ENCODE results near the gene FAM193B.
"Not testable (repeated sequence)": the region's sequence is repeated elsewhere in the genome, so short reads cannot be mapped to it uniquely, and the experiment has no call there.

The FAM193B gene

GRCh38 chr5:177535125-177535524 is 19.2 kb downstream of the FAM193B start:
- no peak for DNase-seq

- DNase-seq = not testable (repeated sequence)
These were observed 19.9 kb downstream of the FAM193B start for GRCh38 chr5:177534433-177534832.

DNA sequence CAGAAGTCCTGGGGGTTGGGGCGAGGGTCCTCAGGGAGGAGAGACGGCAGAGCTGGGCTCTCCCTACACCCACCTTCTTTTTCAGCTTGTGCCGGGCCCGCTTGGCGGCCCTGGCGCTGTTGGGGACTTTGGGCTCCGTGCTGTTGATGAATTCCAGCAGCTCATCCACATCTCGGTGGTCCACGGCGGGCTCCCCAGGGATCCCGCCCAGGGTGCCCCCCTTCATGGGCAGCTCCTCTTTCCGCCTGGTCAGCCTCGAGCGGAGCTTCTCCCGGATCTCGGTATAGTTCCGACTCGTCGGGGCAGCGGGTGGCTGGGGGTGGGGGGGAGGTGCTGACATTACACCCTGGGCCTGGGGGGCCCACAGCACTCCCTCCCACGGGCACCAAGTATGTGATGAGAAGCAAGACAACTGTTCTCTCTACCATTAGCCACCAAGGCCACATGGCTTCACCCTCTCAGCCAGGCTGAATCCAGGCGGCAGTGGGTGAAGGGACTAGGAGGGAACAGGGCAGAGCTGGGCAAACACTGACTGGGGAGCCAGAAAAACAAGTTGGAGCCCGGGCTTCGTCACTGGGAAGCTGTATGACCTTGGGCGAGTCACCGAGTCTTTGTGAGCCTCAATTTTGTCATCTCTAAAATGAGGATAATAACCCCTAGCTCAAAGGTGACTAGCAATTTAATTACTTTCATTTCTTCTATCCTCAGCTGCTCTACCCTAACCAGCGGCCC is 23.0 kb downstream of the FAM193B start:
- no peak for DNase-seq

DNA sequence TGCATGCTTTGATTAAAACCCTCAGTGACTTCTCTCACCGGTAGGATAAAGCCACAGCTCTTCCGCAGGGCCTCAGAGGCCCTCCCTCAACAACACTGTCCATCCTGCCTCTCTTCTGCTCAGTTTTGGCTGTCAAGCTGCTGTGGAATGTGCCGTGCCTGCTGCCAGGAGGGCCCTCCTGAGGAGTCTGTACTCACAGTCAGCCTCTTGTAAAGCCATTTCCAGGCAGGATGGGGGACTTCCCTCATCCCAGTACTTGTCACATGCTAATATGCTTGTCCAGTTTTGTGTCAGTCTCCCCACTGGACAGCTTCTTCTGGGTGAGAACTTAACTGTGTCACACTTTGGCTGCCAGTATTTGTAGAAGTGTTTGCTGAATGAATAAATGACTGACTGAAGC is 23.7 kb downstream of the FAM193B start:
- DNase-seq = no peak

DNA sequence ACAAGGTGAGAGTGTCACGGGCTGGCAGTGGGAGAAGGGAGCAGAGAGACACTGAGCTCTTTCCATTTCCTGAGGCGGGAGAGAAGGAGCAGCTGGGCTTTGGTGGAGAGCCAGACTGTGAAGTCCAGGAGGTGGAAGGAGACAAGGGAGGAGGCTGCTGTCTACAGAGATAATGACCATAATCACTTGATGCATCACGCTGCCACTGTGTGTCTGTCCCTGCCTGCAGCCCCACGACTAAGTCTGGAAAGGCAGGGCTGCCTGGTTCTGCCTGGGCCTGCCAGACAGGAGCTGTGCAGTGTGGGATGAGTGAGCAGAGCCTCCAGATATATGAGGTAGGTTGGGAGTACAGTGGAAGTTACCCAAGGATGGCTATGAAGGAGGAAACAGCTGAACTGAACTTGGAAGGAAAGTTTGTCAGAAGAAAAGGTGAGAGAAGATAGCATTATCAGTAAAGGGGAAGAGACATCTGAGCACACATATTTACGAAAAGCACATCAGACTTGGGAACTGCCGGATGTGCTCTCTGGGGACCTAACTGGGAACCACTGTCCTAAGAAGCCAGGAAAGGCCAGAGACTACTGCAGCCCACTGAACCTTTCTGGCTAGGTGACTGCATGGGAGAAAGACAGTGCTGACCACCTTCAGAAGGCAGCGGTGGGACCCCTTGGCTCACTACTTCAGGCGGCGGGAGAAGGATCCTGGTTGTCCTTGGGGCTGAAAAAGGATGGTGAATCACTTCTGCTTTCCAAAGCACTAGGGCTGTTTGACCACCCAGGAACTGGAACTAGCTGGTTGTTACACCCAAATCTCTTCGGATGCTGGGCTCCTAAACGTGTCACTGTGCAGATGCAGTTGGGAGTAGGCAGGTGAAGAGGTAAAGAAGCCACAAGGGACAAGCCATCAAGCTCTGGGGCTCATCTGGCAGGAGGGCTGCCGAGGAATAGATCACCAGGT is 24.8 kb downstream of the FAM193B start:
- no peak for DNase-seq

- no peak for DNase-seq
These were observed 25.7 kb downstream of the FAM193B start for GRCh38 chr5:177528631-177529030.

GRCh38 chr5:177527595-177527994 is 26.8 kb downstream of the FAM193B start:
- DNase-seq = no peak

- DNase-seq = no peak
These were observed 27.6 kb downstream of the FAM193B start for GRCh38 chr5:177526791-177527190.

GRCh38 chr5:177526191-177526590 is 28.2 kb downstream of the FAM193B start:
- DNase-seq = no peak

DNA sequence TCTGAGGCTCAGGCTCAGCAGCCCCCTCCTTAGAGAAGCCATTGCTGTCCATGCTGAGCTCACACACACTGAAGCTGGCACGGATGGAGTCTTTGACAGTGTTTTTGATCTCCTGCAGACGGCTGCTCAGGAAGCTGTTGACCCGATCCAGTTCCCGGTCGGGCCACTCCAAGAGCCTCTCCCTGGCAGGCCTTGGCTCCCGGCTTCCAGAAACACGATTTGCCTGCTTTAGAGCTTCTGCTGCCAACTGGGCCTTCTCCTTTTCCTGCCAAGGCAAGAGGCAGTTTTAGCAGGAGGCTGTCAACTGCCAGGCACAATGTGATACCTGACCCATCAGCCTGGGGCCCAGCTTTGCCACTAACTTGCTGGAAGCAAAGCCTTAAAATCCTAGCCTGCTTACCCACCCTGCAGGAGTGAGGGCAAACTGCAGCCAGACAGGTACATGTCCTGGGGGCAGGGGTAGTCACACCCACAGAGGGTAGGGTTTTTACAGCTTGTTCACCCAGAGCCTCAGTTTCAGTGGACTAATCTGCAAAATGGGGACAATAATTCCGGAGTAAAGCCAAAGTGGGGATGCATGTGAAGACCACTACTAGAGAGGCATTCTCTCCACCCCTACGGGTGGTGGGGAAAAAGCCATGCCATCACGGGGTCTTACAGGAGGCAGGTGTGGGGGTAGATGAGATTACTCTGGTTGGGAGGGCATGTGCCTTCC is 29.3 kb downstream of the FAM193B start:
- DNase-seq = no peak

- no peak for DNase-seq
These were observed 29.8 kb downstream of the FAM193B start for GRCh38 chr5:177524539-177524900.

GRCh38 chr5:177523711-177524538 is 30.4 kb downstream of the FAM193B start:
- no peak for DNase-seq

DNA sequence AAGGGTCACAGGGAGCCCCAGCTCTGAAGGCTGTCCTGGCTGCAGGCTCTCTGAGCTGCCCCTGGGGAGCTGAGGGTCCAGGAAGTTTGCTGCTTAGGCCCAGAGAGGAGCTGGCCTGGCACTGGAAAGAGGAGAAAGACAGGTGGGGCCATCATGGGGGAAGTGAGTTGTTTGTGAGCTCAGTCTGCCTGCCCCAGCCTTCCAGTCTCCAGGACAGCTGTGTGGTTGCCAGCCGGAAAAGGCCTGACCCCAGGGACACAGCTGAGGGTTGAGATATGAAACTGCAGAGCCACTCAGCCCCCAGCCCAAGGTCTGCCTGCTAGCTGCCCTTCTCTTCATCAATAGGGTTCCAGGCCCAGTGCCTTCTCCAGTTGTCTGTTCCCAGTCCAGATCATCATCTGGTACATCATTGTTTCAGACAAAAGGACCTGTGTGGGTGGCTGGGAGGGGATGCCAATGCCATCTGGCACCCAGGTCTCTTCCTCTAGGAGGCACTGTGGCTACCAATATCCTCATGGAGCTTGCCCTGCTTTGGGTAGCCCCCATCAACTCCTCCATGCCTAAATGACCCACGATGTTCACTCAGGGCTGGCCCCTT is 33.3 kb downstream of the FAM193B start:
- no peak for DNase-seq

- no peak for DNase-seq
These were observed 34.1 kb downstream of the FAM193B start for GRCh38 chr5:177520271-177520670.

GRCh38 chr5:177519463-177520235 is 34.7 kb downstream of the FAM193B start:
- DNase-seq = no peak

DNA sequence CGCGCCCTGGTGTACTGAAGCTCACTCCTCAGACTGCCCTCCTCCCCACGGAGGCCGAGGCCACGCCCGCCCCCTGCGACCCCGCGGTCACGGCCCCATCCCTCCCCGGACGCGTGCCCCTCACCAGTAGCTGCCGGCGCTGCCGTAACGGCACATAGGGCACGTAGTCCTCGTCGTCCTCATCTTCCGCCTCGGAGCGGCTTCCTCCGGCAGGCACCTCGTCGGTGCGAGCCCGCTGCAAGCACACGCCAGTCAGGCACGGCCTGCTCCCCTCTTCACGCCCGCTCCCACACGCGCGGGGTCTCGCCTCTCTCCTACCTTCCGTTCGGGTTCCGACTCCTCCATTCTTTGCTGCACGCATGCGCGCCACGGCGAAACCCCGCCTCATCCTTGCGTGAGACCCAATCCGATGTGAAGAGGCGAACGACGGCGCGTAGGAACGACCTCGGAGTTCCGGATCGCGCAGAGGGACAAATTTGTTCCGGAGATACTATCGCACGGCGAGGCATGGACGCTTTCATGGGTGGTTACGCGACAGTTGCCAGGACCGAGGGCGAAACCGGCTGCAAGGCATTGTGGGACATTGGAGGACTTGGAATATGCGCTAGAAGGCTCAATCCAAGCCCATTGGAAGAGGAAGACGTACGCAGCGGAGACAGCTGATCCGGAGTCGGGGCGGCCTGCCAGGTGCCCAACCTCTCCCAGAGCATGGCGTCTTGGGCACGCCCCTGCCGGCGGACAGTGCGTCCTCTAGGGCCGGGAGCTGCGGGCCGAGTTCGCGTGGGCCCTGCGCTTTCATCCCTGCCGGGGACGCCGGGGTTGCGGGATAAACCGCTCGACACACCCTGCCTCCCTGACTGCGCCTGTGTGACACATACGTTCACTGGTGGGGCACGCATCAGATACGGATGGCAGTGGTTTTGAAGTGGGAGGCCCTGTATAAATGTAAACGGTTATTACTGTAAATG is 37.5 kb downstream of the FAM193B start, which contains the start of gene DDX41:
DDX41 (minus strand) TSS at position 361 of the 968 bp plus-strand sequence; CDS start at position 345, 16 bp downstream.
- peak; percentile 97 for DNase-seq

DNA sequence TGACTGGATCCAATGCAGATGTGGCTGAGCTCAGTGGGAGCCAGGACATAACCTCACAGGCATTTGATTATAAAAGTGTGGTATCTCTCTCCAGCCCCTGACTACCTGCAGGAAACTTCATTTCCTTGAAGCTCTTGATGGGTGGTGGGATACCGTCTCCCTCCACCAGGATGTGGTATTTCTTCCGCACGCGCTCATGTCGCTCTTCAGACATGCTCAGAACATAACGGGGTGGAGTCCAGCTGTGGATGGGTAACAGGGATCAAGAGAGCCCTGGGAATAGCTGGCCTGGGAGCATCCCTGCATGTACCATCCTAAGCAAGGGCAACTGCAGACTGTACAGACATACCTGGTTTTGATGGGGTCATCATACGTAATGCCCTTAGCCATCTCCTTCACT is 38.8 kb downstream of the FAM193B start:
- no peak for DNase-seq

DNA sequence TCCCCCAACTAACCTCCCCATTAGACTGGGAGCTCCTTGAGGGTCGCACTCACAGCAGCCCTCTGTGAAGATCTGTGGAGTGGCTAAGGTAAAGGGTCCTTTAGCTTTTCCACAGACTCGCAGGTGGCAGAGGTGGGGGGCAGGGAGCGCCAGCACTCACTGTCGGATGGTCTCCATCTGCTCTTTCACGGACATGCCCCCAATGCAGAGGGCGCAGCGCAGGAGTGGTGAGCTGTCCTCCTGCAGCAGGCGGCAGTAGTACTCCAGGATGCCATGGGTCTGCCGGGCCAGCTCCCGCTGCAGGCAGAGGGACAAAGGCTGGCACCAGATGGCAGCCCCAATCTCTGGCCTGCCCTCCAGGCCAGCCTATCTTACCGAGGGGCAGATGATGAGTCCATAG is 39.8 kb downstream of the FAM193B start:
- DNase-seq = no peak

DNA sequence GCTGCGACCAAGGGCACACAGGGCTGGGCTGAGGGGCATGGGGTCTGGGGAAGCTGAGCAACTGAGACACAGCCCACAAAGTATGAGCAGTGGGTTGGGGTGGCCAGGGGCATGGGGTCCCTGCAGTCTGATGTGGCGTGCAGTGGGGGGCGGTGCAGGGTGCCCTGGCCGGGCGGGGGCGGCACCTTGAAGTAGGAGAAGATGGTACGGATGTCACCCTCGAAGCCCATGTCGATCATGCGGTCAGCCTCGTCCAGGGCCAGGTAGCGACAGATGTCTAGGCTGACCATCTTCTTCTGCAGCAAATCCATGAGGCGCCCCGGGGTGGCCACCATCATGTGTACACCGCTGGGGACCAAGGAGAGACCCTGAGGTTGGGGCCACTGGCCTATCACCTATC is 40.9 kb downstream of the FAM193B start:
- no peak for DNase-seq

Measured in RPMI8226 (cell line).